Activated CD4-positive, alpha-beta T cell treated with anti-CD3 and anti-CD28 coated beads, Interleukin-2, amount 50 U/mL, for 16 hours (primary cell): Measurements from ENCODE around the gene DUSP2.
"Not testable (repeated sequence)": the region's sequence is repeated elsewhere in the genome, so short reads cannot be mapped to it uniquely, and the experiment has no call there.

Source experiments
- DNase-seq: peaks from one replicate; pipeline ENCODE4 v3.0.0-alpha.2; 2020

Gene DUSP2

DNA sequence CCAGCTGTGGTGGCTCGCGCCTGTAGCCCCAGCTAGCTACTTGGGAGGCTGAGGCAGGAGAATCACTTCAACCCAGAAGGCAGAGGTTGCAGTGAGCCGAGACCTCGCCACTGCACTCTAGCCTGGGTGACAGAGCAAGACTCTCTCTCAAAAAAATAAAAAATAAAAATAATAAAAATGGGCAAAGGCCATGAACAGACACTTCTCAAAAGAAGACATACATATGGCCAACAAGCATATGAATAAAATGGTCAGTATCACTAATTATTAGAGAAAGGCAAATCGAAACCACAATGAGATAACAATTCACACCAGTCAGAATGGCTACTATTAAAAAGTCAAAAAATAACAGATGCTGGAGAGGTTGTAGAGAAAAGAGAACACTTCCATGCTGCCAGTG, 15.1 kb upstream of the DUSP2 start:
- not testable (repeated sequence) for DNase-seq

DNA sequence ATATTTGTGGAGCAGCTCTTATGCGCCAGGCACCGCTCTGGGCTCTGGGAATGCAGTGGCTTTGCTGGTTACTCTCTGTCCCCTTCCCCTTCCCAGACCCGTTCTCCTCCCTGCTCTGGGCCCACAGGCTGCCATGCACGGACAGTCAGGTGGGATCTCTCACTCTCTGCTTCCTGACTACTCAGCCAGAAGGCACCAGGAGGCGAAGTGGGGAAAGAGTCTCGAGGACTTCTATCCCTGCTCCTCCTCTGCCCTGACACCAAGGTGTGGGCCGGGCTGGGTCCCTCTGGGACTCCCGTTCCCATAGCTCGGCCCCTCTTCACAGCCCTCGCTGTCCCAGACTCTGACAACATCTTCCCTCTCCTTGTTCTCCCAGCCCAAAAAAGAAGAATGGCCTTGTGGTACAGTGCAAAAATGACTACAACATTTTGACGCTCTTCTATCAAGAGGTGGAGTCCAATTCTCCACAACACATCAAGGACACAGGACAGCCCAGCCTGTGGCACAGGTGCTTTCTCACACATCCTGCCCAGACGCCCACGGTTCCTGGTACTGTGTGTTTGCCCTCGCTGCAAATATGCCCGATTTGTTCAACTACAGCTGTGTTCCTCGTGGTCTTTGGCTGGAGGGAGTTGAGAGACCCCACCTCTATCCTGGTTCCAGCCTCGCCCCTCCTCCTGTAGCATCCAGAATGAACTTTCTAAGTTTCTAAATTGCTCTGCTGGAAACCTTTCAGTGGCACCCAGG, 14.0 kb upstream of the DUSP2 start:
- no peak for DNase-seq

DNA sequence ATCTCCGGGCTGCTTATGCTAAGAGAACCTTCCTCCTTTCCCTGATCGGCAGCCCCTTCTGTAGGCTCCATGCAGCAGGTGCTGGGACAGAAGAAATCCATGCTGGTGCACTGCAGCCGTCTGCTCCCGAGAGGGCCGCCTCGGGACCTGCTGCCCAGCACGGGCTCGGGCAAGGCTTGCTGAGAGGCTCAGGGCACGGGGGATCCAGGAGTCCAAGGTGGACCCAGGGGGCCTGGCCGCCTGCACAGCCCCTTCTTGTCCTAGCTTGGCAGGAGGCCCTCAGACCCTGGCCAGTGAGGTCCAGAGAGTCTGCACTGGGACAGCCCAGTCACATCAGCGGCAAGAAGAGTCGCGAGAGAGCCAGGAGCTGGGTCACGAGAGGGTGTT, 13.3 kb upstream of the DUSP2 start:
- DNase-seq: no peak

DNA sequence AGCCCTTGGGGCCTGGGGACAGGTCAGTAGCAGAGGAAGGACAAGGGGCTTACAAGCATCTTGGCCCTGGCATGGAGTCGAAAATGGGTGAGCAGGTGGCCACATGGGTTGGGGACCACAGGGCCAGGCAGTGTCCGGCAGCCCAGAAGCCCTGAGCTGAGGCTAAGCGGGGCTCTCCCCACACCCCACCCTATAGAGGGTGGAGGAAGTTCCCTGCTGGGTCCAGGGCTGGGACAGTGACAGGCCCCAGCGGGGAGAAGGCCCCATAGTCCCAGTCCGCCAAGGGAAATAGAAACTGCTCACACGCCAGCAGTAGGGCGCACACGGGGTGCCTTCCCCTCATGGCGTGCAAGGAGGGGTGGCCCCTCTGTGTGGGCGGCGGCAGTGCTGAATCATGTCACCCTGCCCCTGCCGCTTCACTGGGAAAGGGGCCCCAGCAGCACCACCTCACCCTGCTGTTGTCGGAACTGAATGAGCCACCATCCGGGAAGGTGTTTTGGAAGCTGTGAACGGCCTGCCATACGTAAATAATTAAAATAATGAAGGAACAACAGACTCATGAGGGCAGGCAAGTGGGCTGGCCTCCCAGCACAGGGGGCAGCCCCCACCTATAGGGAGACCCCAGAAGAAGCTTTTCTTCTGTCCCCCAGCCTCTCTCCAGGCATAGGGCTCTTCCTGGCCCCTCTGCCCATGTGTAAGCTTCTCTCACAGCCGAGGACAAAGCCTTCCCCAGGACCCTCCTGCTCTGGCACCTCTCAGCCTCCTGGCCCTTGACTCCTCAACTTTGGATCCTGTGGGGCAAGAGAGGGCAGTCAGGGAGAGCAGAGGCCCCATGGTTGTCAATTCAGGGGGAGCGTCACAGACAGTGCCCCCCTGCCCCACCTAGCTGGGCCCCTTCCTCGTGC, 12.7 kb upstream of the DUSP2 start:
- DNase-seq: peak; percentile 91

- no peak for DNase-seq
Observed at GRCh38 chr2:96156926-96157648, 11.8 kb upstream of the DUSP2 start.

DNA sequence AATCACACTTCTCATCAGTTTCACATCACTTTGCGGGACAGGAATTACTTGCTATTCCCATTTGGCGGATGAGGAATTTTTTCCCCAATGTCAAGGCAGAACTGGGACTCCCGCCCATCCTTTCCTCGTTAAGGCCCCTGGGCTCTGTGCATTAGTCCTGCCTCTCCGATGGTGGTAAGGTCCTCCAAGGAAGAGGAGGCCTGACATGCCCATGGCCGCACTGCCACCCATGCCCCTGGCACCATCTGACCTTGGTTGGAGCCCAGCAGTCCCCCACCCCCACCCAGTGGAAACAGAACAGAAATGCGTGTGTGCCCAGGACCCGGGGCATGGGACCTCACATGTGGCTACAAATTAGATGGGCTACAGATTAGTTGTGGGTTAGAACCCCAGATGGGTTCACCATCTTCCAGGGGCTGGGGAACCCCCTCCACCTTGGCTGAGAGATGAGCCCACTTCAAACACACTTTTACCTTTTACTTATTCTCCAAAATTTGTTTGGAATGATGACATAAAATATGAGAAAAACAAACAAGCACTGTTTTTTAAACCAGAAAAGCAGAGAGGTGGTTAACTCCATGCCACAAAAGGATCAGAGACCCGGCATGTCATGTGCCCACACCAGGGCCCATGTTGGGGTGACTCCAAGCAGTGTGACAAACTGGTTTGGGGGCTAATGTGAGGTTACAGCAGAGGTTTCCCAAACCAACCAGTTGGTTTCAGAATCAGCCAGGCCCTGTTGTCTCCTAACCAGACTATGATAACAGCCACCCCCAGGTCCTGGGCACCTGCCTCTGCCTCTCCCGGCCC, 11.0 kb upstream of the DUSP2 start:
- DNase-seq: peak; percentile 72

DNA sequence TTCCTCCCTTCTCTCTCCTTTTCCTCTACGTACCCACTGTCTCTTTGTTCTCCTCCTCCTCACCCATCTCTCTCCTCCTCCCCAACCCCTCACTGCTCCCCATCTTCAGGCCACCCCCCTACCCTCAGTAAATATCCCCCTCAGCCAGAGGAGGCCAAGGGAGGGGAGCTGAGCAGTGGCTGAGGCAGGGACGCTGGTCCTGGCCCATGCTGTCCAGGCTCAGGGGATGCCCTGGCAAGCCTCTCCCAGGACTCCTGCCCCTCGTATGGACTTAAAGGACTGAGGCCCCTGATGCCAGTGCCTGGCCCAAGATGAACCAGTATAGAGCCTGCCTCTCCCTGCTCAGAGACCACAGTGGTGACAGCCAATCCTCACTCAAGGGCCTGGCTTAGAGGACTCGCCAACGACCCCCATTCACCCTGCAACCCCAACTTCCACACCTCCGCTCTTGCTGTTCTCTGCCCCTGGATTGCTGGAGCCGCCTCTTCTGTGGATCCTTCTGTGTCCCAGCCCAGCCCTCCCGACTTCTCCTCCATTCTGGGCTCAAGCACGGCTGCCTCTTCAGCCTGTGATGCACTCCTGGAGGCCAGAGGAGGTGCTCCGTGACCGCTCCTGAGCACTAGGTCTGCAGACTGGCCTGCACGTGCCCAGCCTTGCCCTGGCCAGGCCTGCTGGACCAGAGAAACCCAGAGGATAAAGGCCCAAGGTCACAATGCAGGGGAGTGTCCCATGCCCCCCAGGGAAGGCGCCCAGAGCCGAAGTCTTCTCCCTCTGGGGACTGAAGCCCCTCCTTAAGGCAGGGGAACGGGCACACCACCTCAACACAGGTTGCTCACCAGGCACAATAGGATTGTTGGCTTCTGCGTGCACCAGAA, 9.5 kb upstream of the DUSP2 start:
- no peak for DNase-seq

- DNase-seq: no peak
Observed at GRCh38 chr2:96153991-96154431, 8.8 kb upstream of the DUSP2 start.

- DNase-seq: no peak
Observed at GRCh38 chr2:96153291-96153713, 8.1 kb upstream of the DUSP2 start.

DNA sequence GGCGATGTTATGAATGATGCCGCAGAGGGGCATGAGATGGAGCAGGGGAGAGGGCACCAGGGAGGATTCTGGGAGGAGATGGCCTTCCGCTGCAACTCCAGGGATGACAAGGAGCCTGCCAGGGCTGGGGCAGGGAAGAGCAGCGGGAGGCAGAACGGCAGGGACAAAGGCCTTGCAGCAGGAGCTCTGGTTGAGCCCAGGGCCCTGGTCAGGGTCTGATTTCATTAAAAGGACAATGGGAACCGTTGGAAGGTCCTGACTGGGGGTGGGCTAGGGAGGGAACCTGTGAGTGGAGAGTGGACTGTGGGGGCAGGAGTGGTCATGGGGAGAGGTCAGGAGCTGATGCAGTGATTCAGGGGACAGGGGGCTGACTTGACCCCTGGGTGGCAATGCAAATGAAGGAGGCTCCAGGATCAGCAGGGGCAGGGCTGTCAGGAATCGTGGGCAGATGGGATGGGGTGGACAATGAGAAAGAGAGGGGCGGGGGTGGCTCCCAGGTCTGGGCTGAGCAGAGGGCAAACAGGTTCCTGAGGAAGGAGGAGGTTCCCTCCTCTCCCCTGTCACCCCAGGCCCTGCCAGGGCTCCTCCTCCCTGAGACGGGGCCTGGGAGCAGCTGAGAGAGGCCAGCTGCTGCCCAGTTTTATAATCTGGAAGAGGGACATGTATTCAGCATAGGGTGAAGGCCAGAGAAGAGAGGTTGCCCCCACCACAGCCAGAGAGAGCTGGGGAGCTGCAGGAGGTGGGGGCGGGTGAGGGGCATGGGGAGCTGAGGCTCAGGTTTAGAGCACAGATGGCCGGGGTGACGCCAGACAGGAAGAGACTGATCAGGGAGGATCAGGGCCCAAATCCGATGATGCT, 7.3 kb upstream of the DUSP2 start:
- no peak for DNase-seq

- DNase-seq: no peak
Observed at GRCh38 chr2:96151595-96152303, 6.5 kb upstream of the DUSP2 start.

DNA sequence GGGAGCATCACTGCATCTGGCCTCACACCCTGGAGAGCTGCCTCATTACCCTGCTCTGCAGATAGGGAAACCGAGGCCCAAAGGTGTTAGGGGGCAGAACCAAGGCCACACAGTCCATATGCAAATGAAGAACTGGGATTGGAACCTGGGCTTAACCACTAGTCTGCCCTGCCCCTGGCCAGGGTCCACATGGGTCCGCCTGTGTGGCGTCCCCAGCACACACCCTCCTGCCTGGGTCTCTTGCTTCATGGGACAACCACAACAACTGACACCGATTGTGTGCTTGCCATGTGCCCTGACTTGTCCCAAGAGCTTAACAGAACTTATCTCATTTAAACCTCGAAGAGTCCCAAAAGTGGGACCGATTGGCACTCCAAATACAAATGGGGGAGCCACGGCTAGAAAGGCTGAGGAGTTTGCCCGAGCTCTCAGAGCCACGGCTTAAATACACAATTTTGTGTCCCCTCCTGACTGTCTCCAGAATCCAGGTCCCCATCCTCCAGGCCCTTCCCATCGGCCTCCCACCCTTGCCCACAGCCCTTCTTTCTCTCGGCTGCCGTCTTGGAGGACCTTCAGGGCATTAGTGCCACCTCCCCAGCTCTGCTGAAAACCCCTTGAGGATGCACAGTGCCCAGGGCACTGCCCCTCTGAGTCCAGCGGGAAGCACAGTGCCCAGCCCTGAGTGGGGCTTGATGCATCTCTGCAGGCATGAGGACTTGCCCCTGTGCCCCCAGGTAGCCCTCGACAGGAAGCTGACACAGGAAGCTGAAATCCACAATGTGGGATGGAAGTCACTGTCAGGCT, 5.8 kb upstream of the DUSP2 start:
- no peak for DNase-seq

DNA sequence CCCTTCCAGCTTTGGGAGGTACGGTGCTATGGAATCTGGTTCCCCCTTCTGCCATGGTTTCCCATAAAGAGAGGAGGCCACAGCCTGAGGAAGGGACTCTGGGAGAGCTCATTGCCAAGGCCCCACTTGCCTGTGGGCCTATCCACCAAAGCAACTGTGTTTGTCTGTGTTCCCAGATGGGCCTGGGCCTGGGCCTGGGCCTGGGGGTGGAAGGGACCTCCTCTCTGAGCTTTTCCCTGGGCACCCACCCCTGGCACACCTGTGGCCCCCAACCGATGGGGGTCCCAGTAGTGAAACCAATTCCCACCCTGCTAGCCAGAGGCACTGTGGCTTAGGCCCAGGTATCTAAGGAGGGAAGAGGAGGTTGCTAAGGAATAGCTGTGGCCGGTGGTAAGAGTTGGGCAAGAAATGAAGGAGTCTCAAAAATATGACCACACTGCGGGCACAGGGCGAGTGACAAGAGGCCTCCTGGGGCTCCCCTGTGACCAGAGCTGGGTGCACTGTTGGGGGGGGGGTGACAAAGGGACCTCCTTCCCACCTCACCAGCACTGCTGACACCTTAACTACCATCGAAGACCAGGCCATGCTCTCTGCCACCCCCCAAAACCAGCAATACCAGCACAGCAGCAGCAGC, 4.9 kb upstream of the DUSP2 start:
- DNase-seq: no peak

GRCh38 chr2:96148410-96149217, 3.4 kb upstream of the DUSP2 start:
- DNase-seq: peak; percentile 97

DNA sequence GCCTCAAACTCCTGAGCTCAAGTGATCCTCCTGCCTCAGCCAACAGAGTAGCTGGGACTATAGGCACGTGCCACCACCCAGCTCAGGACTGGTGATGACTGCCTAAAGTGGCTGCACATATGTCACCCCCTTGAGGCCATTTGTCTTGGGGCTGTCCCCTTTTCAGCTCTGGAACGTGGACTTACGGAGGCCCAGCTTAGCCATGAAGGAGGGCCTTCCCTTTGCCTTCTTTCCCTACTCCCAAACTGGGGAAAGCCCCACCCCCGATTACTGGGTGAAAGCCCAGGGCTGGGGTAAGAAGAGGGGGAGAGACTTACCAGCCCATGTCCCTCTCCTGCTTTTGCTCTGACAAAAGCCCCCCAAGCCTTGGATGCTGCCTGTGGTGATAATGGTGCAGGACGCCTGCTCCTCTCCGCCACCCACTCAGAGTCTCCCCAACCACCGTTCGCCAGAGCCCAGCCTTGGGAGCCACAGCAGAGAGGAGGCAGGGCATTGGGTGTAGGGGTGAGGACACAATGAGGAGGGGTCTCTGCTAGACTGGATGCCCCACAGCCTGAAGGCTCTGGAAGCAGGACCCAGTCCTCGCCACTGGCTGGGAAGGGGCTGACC, 2.5 kb upstream of the DUSP2 start:
- no peak for DNase-seq

DNA sequence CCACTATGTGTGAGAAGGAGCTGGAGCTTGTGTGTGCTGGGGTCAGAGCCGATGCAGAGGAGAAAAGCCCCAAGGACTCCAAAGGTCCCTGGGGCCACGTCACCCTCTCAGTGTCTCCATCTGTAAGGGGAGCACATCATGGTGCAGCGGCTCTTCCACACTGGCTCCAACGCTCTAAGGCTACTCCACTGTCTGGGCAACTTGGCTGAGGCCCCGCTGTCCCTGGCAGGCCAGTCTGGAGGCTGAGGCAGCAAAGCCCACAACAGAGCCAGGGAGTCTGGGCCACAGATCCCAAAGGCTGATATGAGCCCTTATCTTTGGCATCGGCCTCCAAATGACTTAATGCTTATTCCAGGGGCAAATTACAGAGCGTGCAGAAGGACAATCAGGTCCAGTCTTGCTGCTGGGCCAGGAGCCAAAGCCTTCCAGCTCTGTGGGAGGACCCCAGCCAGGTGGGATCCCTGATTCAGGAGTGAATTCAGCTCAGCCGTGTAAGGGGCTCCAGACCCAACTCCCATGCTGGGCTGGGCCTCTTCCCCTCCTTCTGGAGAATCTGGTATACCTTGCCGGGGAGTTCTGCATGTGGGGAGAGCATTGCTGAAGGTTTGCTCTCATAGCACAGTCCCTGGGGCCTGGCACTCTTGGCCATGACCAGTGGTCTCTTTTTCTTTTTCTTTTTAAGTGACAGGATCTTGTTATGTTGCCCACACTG, 1.8 kb upstream of the DUSP2 start:
- no peak for DNase-seq
